ENCODE data around the gene MRTFB. TPM values are rescaled to one million over a fixed set of nuclear protein-coding genes. Genes with fewer than 3 reads are reported as not detected.

Gene MRTFB
- total RNA-seq, 4 donors from 2014 or later: 37.8 to 82.7 (median 47.9) TPM

DNA sequence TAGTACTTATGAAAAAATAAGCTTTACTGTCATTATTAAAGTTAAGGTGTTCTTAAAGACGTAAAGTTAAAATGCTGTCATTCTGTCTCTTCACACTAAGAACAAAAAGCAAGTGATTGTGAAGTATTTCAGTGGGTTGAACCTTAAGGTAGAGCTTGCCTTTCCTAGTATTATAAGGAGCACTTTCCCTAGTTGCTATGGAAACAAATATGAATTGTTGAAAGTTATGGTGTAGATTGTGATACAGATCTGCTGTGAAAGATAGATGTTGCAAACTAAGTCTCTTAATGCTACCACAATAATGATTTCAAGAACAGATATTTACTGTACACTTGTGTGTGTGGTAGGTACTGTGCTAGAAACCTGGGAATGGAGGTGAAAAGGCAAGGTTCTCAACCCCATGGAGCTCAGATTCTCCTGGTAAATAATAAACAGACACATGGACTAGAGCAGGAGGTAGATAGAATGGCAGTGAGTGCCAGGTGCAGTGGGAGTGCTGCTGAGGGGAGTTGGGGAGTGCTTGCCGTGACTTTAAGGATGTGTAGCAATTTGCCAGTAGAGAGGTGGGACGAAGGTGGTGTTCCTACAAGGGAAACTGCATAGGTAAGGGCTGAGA is 34.7 kb downstream of the MRTFB start:
- intact Hi-C loops (cut with DNase I; ENCODE audit: low total_unique reads) (no loop called here), in situ Hi-C loops (cut with MboI; ENCODE audit: low pct_ligation_motif_present in 1 of 4, low pct_unique_long_range_greater_than_20kb in 1 of 4, low sequenced_read_pairs in 3 of 4) (no loop called here)
- WGBS, 2 donors (ENCODE audit: low coverage in 1 of 2): 86 to 87% methylated on average over 3 of the region's 3 CpGs
- no peak for DNase-seq
- TF ChIP-seq, protein P1, sequence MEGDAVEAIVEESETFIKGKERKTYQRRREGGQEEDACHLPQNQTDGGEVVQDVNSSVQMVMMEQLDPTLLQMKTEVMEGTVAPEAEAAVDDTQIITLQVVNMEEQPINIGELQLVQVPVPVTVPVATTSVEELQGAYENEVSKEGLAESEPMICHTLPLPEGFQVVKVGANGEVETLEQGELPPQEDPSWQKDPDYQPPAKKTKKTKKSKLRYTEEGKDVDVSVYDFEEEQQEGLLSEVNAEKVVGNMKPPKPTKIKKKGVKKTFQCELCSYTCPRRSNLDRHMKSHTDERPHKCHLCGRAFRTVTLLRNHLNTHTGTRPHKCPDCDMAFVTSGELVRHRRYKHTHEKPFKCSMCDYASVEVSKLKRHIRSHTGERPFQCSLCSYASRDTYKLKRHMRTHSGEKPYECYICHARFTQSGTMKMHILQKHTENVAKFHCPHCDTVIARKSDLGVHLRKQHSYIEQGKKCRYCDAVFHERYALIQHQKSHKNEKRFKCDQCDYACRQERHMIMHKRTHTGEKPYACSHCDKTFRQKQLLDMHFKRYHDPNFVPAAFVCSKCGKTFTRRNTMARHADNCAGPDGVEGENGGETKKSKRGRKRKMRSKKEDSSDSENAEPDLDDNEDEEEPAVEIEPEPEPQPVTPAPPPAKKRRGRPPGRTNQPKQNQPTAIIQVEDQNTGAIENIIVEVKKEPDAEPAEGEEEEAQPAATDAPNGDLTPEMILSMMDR (IDR thresholded peaks at IDR 0.05): no peak
- no peak for TF ChIP-seq EP300 (IDR thresholded peaks at IDR 0.05; ENCODE audit: low read depth)
- no peak for TF ChIP-seq POLR2AphosphoS5 (IDR thresholded peaks at IDR 0.05)
- no peak for TF ChIP-seq POLR2A (IDR thresholded peaks at IDR 0.05)
- H3K27me3 ChIP-seq: no peaks in the 10 kb centered on the region
- H3K4me3 ChIP-seq: no peak overlapping the region
- no peak overlapping the region for H3K27ac ChIP-seq
- H3K4me1 ChIP-seq: peaks cover 16 to 71% (median 33%) of the 10 kb centered on the region in 4 donors
- no peaks in the 10 kb centered on the region for H3K36me3 ChIP-seq
- no peaks in the 10 kb centered on the region for H3K9me3 ChIP-seq

DNA sequence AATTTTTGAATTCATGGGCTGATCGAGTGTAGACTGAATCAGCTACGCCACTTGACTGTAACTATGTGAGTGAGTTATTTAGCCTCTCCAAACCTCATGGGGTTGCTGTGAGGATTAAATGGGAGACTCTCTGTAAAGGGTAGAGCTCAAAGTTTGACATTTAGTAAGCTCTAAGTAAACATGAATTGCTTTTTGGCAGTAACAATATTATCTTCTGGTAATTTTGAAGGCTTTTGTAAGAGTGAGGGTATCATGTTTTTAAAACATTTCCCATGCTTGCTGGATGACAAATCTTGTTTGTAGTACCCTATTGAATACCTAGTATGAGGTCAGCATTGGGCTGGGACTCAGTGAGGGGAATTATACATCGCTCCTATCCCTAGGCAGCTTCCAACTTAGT is 35.3 kb downstream of the MRTFB start:
- TF ChIP-seq POLR2A (IDR thresholded peaks at IDR 0.05) (no peak), POLR2AphosphoS5 (IDR thresholded peaks at IDR 0.05) (no peak)
- Histone ChIP-seq H3K27ac (no peak overlapping the region), H3K9me3 (no peaks in the 10 kb centered on the region), H3K36me3 (no peaks in the 10 kb centered on the region), H3K4me1 (peaks cover 20 to 74% (median 39%) of the 10 kb centered on the region in 4 donors), H3K4me3 (no peak overlapping the region), H3K27me3 (no peaks in the 10 kb centered on the region)
- WGBS, 2 donors (ENCODE audit: low coverage in 1 of 2): 84 to 100% methylated on average over 1 to 3 of the region's 3 CpGs
- DNase-seq: no peak
- intact Hi-C loops (cut with DNase I; ENCODE audit: low total_unique reads) (no loop called here), in situ Hi-C loops (cut with MboI; ENCODE audit: low pct_ligation_motif_present in 1 of 4, low pct_unique_long_range_greater_than_20kb in 1 of 4, low sequenced_read_pairs in 3 of 4) (no loop called here)

DNA sequence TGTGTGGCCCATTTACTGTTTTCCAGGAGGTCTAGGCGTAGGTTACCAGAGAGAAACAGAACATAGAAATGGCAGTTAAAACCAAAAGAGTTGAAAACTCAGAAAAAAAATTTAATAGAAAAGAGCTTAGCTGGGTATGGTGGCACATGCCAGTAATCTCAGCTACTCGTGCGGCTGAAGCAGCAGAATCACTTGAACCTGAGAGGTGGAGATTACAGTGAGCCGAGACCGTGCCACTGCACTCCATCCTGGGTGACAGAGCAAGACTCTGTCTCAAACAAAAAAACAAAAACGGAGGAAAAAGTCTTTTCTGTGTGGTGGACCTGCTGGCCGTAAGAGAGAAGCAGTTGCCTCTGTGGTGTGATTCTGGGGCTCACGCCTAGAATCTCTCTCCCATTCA is 35.8 kb downstream of the MRTFB start:
- TF ChIP-seq EP300 (IDR thresholded peaks at IDR 0.05; ENCODE audit: low read depth): no peak
- TF ChIP-seq POLR2AphosphoS5 (IDR thresholded peaks at IDR 0.05): no peak
- TF ChIP-seq, protein P1 (IDR thresholded peaks at IDR 0.05): no peak
- TF ChIP-seq POLR2A (IDR thresholded peaks at IDR 0.05): no peak
- DNase-seq: no peak
- Histone ChIP-seq H3K27me3 (no peaks in the 10 kb centered on the region), H3K27ac (no peak overlapping the region), H3K36me3 (no peaks in the 10 kb centered on the region), H3K4me1 (peaks cover 25 to 74% (median 44%) of the 10 kb centered on the region in 4 donors), H3K9me3 (no peaks in the 10 kb centered on the region), H3K4me3 (no peak overlapping the region)
- intact Hi-C loops (cut with DNase I; ENCODE audit: low total_unique reads) (no loop called here), in situ Hi-C loops (cut with MboI; ENCODE audit: low pct_ligation_motif_present in 1 of 4, low pct_unique_long_range_greater_than_20kb in 1 of 4, low sequenced_read_pairs in 3 of 4) (no loop called here)
- WGBS, 2 donors (ENCODE audit: low coverage in 1 of 2): 87 to 96% methylated on average over 8 of the region's 8 CpGs

DNA sequence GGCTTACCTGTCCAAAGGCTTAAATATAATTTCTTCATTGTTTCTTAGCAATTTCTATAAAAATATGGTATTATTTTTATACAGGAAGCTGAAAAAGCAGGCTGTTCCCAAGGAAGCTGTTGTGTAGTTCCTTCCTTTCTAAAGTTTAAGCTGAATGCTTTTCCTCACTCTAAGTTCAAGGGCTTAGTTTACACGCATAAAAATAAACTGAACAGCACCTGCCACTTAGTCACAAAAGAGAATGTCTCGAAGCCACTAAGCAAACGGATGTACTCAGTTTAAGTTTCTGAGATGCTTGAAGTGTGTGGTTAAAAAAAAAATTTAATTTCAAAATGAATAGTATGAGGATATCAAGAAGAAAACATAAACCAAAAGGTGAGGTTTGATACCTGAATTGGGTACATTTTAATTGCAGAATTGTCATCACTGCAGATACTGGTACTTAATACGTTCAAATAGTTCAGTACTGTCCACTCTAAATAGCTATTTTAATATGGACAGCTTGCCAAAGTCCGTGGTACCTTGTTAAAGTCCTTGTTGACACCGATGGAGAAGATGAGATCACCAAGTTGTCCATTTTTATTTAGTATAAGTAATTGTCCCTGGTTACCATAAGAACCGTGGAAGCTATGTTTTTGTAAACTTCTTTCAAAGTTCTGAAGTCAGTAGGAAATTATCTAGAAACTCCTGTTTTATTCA is 38.1 kb downstream of the MRTFB start:
- H3K4me1 ChIP-seq: peaks cover 18 to 70% (median 35%) of the 10 kb centered on the region in 4 donors
- TF ChIP-seq POLR2A (IDR thresholded peaks at IDR 0.05) (no peak), EP300 (IDR thresholded peaks at IDR 0.05; ENCODE audit: low read depth) (no peak), POLR2AphosphoS5 (IDR thresholded peaks at IDR 0.05) (no peak)
- TF ChIP-seq, protein P1 (IDR thresholded peaks at IDR 0.05): no peak
- no peak overlapping the region for H3K4me3 ChIP-seq
- DNase-seq: no peak
- in situ Hi-C loops (cut with MboI; ENCODE audit: low pct_ligation_motif_present in 1 of 4, low pct_unique_long_range_greater_than_20kb in 1 of 4, low sequenced_read_pairs in 3 of 4): no loop called here
- no peaks in the 10 kb centered on the region for H3K36me3 ChIP-seq
- intact Hi-C loops (cut with DNase I; ENCODE audit: low total_unique reads): no loop called here
- WGBS, 2 donors (ENCODE audit: low coverage in 1 of 2): 69 to 70% methylated on average over 7 of the region's 7 CpGs
- H3K27me3 ChIP-seq: no peaks in the 10 kb centered on the region
- H3K27ac ChIP-seq: peak overlapping the region in 1 of 4 donors; percentile 4
- no peaks in the 10 kb centered on the region for H3K9me3 ChIP-seq
